ENCODE data around the gene B3GNT9.

Gene B3GNT9

DNA sequence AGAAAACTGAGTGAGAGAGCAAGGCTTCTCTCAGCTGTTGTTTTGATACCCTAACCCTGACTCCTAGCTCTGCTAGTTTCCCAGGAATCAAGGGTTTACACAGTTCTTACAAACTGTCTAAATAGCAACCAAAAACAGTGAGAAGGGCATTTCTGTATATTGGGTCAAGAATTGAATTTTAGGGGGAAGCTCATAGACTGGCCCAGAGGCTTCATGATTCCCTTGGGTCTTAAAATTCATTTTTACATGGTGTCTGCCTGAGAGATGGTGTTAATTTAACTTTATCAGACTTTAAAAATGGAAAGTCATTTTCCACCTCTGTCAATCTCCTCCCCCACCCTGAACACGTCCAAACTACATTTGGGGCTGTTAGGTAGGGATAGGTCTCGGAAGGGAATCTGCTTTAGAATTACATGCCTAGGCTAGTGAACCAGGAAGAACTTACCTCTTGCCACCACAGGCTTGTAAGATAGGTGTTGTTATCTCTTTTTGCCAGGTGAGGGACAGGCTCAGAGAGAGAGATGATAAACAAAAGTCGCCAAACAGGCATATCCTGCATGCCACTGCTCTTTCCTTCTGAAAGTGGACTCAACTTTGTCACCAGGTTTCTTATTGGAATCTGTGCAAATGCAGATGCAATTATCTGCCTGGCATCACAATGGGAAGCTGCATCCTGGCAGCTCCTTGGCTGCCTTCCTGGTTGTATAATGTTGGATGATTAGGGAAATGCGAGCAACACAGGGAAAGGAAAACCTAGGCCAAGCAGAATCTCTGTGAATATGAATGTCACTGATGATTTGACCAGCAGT, 38.0 kb downstream of the B3GNT9 start:
- DNase-seq (ENCODE audit: low spot score): no peak

DNA sequence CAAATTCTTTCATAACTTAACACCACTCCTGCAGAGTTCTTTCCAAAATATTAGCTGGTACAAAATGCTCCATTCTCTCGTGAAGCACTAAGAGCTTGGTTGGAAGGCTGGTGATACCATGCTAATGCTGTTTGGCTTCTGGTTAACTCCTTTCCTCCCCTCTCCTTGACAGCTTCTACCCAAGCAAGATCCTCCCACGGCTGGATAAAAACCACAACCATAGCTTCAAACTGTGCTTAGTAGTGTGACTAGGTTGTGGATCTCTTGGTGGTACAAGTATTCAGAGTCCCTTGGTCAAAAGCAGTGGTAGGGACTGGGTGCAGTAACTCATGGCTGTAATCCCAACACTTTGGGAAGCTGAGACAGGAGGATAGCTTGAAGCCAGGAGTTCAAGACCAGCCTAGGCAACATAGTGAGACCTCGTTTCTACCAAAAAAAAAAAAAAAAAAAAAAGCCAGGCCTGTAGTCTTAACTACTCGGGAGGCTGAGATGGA, 38.8 kb downstream of the B3GNT9 start:
- DNase-seq (ENCODE audit: low spot score): no peak

- peak; percentile 100 for DNase-seq (ENCODE audit: low spot score)
Observed at GRCh38 chr16:67109407-67110135, 41.2 kb downstream of the B3GNT9 start, which contains the start of gene PHAF1. Gene PHAF1 (plus strand): TSS chr16:67109941. CDS start chr16:67110176, 235 bp downstream.

DNA sequence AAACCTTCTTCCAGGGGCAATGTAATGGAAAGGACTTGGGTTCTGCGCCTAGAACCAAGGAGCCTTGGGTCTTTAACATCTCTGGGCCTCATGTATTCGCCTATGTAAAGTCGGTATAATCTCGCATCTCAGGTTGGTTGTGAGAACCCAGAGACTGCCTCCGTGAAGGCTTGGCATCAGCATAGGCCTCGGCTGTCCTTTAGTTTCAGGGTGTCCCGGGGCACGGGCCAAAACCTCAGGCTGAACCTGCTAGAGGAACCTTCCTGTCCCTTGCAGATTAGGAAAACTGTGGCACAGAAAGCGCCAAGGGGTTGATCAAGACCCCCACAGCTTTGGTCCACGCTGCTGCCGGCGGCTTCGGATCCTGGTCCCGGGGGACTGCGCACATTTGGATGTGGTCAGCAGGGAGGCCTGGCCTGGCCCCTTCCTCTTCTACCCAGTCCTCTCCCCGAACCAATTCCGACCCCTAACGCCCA, 41.8 kb downstream of the B3GNT9 start:
- no peak for DNase-seq (ENCODE audit: low spot score)

- DNase-seq (ENCODE audit: low spot score): no peak
Observed at GRCh38 chr16:67108489-67108888, 42.3 kb downstream of the B3GNT9 start.

DNA sequence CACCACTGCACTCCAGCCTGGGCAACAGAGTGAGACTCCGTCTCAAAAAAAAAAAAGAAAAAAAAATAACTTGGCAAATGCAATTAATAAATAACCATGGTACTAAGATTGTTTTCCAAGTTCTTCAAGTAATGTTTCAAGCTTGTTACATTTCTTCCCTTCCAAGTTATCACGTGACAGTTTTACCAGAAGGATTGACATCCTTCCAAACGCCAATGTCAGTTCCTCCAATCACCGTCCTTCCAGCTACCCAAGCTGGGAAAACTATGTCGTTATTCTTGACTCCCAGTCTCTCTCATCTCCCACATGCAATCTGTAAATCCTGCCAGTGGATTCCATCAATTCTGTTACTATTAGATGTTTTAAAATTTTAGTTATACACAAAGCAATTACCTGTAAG, 44.9 kb downstream of the B3GNT9 start:
- DNase-seq (ENCODE audit: low spot score): no peak

DNA sequence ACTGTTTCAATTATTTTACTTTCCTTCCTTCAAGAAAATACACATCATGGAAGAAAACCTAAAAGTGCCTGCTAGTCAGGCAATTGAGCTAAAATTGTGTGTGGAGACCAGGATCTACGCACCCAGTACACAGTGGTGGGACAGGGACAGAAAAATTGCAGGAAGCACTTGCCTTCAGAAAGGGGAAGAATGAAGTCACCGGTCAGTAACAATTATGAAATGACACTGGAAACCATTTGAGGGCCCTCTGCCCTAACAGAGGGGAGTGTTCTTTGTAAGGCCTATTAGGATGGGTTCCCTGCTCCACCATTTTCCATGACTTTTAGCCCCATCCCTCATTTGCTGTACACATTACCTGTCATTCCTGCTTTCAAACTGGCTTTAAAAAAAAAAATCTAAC, 45.6 kb downstream of the B3GNT9 start:
- DNase-seq (ENCODE audit: low spot score): no peak

- DNase-seq (ENCODE audit: low spot score): no peak
Observed at GRCh38 chr16:67104845-67105244, 46.0 kb downstream of the B3GNT9 start.

DNA sequence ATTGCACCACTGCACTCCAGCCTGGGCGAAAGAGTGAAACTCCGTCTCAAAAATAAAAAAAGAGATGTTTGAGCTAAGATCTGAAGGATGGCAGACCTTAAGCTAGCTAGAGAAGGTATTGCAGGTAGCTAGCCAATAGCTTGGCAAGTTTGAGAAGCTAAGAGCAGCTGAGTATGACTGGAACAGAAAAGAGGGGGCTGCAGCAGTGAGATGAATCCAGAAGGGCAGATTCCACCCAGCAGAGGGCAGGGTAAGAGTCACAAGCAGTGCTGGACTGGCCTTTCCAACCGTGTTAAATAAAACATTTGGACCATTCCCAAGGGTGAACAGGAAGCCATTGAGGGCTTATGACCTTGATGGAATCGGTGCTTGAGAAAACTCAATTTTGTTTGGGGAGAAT, 46.7 kb downstream of the B3GNT9 start:
- DNase-seq (ENCODE audit: low spot score): peak; percentile 54

- DNase-seq (ENCODE audit: low spot score): no peak
Observed at GRCh38 chr16:67101311-67102082, 49.3 kb downstream of the B3GNT9 start.

- DNase-seq (ENCODE audit: low spot score): no peak
Observed at GRCh38 chr16:67100569-67101310, 50.1 kb downstream of the B3GNT9 start.

DNA sequence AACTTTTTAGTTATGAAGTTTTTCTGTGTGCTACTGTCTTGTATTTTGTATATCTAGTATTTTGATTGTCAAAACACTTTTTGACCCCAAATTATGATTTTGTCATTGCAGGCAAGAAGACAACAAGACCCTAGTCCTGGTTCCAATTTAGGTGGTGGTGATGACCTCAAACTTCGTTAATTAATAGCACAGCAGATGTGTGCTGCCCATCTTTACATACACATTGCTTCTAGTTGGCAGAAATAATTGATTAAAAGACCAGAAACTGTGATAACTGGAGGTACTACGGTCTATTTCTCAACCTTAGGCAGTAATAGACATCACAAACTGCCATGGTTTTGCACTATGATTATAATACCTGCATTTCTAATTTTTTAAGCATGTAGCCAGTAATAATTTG, 52.2 kb downstream of the B3GNT9 start:
- no peak for DNase-seq (ENCODE audit: low spot score)

Data from iPS-NIHi11 (cell line).